HG02973 (cell line): ENCODE measurements around the gene TTC27.

Experiments
- ATAC-seq: cut with Tn5 transposase; IDR thresholded peaks from one replicate; pipeline ENCODE4 v1.9.1; 2021; ENCODE audit warnings: moderate library complexity; ENCODE audit not compliant: unreplicated experiment

The TTC27 gene

GRCh38 chr2:32666704-32667103 lies 38.9 kb downstream of the TTC27 start:
- ATAC-seq, result no peak

- no peak for ATAC-seq
Measured at GRCh38 chr2:32668254-32668653, 40.4 kb downstream of the TTC27 start.

- no peak for ATAC-seq
Measured at GRCh38 chr2:32671885-32672533, 44.2 kb downstream of the TTC27 start.

GRCh38 chr2:32678825-32679224 lies 51.0 kb downstream of the TTC27 start:
- ATAC-seq, result no peak

- no peak for ATAC-seq
Measured at GRCh38 chr2:32680942-32681341, 53.1 kb downstream of the TTC27 start.

GRCh38 chr2:32683520-32684086 lies 55.8 kb downstream of the TTC27 start:
- no peak for ATAC-seq

GRCh38 chr2:32688541-32688940 lies 60.7 kb downstream of the TTC27 start:
- peak; percentile 73 for ATAC-seq

- ATAC-seq, result no peak
Measured at GRCh38 chr2:32691678-32692077, 63.8 kb downstream of the TTC27 start.

GRCh38 chr2:32696439-32696838 lies 68.6 kb downstream of the TTC27 start:
- ATAC-seq, result no peak

- no peak for ATAC-seq
Measured at GRCh38 chr2:32697156-32697555, 69.3 kb downstream of the TTC27 start.

- no peak for ATAC-seq
Measured at GRCh38 chr2:32699151-32699550, 71.3 kb downstream of the TTC27 start.

- no peak for ATAC-seq
Measured at GRCh38 chr2:32701806-32702205, 74.0 kb downstream of the TTC27 start.

GRCh38 chr2:32702303-32703064 lies 74.6 kb downstream of the TTC27 start:
- ATAC-seq, result no peak

GRCh38 chr2:32706815-32707579 lies 79.1 kb downstream of the TTC27 start:
- no peak for ATAC-seq

- ATAC-seq, result no peak
Measured at GRCh38 chr2:32711219-32711618, 83.4 kb downstream of the TTC27 start.

GRCh38 chr2:32711908-32712501 lies 84.2 kb downstream of the TTC27 start:
- no peak for ATAC-seq

- no peak for ATAC-seq
Measured at GRCh38 chr2:32712870-32713269, 85.0 kb downstream of the TTC27 start.

GRCh38 chr2:32714521-32714920 lies 86.7 kb downstream of the TTC27 start:
- no peak for ATAC-seq

- ATAC-seq, result peak; percentile 95
Measured at GRCh38 chr2:32715391-32715841, 87.6 kb downstream of the TTC27 start.

GRCh38 chr2:32715981-32716380 lies 88.1 kb downstream of the TTC27 start:
- no peak for ATAC-seq

GRCh38 chr2:32716598-32716997 lies 88.7 kb downstream of the TTC27 start:
- no peak for ATAC-seq
